CD4-positive, alpha-beta T cell treated with Interleukin-4 for 4 hours (primary cell): ENCODE results near the gene AP3B1.
"Not testable (repeated sequence)": the region's sequence is repeated elsewhere in the genome, so short reads cannot be mapped to it uniquely, and the experiment has no call there.

Experiments used
- DNase-seq: peaks from one replicate; pipeline ENCODE4 v3.0.0-alpha.2; 2020

AP3B1 gene

GRCh38 chr5:78132507-78132906 is 162.0 kb downstream of the AP3B1 start:
- no peak for DNase-seq

DNA sequence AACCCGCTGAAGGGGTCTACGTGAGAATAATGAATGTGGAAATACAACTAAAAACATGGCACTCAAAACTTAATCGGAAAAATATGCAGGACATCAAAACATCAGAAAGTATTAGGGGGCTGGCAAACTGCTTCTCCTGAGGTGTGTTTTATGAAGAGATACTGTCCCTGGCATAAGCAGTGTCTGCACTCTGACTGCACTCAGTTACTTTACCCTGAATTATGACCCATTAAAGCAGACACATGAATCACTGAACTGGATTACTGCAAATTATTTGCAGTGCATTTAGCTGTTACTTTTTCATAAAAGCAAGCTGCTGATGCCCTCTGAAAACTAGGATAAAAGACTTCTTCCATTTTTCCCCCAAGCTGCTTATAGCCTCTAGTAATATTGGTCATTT is 164.9 kb downstream of the AP3B1 start:
- no peak for DNase-seq

- no peak for DNase-seq
Observed at GRCh38 chr5:78127875-78128274, 166.6 kb downstream of the AP3B1 start.

GRCh38 chr5:78126536-78126935 is 168.0 kb downstream of the AP3B1 start:
- DNase-seq, result no peak

DNA sequence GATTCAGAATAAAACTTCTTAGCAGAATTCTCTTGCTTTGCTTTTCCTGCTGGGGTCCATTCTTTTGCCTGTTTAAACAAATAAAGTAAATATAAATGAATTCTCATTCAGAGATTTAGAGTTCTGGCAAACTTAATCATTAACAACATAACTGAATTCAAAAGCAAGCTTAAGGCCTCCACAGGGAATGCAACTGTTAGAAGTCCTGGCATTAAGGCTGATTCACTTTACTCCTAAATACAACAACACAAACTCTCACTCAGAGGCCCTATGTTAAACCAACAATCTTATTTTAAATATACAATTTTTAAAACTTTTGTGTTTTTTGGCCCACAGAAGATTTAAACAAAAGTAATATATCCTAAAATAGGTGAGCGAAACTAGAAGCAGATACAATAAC is 178.3 kb downstream of the AP3B1 start:
- no peak for DNase-seq

DNA sequence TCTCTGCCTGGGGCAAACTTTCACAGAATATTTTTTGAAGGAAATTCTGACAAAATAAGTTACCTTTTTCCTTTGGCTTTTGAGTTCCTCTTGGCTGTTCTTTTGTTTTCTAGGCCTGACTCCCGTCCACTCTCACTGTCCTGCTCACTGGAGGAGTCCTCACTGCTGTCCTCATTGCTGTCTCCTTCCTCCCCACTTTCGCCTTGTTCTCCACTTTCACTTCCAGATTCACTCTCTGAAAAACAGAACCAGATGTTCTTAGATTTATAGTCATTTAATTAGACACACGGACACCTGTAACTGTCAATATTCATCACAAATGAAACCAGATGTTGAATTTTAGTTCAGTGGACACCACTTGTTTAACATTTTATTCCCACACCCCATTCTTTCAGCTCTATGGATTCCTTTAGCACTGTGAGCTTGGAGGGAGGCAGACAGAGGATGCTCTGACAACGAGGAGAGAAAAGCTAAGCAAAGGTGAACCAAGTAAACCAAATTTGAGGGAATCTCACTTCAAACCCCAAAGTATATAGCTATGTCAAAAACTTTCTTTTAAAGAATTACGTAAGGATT is 180.7 kb downstream of the AP3B1 start:
- no peak for DNase-seq

DNA sequence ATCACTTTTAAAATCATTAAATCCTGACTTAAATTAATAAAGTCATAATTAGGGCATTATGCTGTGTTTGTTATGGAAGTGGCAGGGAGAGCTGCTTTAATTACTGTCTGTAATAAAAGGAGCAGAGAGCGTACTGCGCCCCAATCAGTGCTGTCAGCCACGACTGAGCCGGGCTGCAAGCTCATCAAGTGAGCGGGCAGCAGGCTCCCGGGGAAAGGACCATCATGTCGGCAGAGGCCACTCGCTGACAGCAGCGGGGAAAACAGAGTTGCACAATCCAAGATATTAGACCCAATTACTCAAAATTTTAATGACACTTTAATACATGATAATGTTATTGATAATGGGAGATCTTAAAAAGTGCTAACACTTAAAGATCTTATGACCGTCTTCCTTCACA is 181.6 kb downstream of the AP3B1 start:
- no peak for DNase-seq

DNA sequence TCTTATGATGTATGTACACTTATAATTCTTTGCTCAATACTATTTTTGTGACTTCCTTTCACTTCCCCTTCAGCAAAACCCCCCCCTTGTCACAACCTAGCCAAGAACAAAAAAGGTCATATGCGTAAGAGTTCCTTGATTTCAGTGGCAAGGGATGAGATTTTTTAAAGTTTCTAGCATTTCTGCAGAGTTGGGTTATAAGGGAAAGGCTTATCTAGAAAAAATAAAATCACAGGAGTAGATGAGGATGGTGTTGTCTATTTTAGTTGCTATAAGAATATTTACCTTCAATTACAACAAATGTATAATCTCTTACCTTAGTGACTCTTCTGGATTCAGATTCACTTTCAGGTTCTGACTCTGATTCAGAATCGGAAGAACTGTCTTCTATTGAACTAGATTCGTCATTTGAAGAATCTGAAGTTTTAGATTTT is 184.6 kb downstream of the AP3B1 start:
- DNase-seq, result no peak

GRCh38 chr5:78108564-78108963 is 185.9 kb downstream of the AP3B1 start:
- no peak for DNase-seq

- DNase-seq, result no peak
Observed at GRCh38 chr5:78103232-78103918, 191.1 kb downstream of the AP3B1 start.

- DNase-seq, result no peak
Observed at GRCh38 chr5:78102500-78102899, 192.0 kb downstream of the AP3B1 start.

GRCh38 chr5:78095125-78095524 is 199.4 kb downstream of the AP3B1 start:
- DNase-seq, result no peak

DNA sequence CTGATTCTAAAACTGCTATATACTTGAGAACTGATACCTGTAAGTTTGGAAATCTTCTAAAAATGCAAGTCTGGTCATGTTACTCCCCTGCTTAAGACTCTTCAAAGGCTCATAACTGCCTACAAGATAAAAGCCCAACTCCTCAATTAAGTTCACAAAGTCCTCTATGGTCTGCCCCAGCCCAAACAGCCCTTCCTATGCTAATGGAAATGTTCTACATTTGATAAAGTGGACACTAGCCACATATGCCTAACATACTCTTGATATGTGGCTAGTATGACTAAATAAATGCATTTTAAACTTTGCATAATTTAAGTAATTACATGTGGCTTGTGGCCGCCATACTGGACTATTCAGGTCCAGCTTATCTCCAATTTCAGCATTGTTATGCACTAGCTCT is 204.5 kb downstream of the AP3B1 start:
- no peak for DNase-seq

- no peak for DNase-seq
Observed at GRCh38 chr5:78078858-78079257, 215.6 kb downstream of the AP3B1 start.

- no peak for DNase-seq
Observed at GRCh38 chr5:78077369-78078068, 217.0 kb downstream of the AP3B1 start.

GRCh38 chr5:78076351-78076750 is 218.1 kb downstream of the AP3B1 start:
- no peak for DNase-seq

- no peak for DNase-seq
Observed at GRCh38 chr5:78075301-78075700, 219.2 kb downstream of the AP3B1 start.

GRCh38 chr5:78070691-78071090 is 223.8 kb downstream of the AP3B1 start:
- DNase-seq, result not testable (repeated sequence)

GRCh38 chr5:78067581-78067980 is 226.9 kb downstream of the AP3B1 start:
- DNase-seq, result not testable (repeated sequence)

GRCh38 chr5:78066722-78067121 is 227.8 kb downstream of the AP3B1 start:
- not testable (repeated sequence) for DNase-seq

GRCh38 chr5:78065663-78066062 is 228.8 kb downstream of the AP3B1 start:
- DNase-seq, result no peak

DNA sequence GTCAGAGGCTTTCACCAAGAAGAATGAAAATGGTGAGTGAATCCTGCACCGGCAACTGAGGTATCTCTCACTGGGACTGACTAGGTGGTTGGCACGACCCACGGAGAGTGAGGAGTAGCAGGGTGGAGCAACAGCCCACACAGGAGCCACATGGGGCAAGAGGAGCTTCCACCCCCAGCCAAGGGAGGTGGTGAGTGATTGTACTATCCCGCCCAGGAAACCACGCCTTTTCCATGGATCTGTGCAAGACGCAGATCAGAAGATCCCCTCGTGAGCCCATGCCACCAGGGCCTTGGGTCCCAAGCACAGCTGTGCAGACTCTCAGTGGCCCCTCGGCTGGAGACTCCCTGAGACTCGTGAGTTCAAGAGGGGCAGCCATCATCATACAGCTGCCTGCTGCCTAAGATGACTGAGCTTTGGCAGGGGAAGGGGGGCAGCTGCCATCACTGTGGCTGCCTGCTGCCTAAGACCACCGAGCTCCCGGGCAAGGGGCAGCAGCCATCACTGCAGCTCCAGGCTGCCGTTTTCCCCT is 229.5 kb downstream of the AP3B1 start:
- no peak for DNase-seq

- DNase-seq, result no peak
Observed at GRCh38 chr5:78063495-78063894, 231.0 kb downstream of the AP3B1 start.

DNA sequence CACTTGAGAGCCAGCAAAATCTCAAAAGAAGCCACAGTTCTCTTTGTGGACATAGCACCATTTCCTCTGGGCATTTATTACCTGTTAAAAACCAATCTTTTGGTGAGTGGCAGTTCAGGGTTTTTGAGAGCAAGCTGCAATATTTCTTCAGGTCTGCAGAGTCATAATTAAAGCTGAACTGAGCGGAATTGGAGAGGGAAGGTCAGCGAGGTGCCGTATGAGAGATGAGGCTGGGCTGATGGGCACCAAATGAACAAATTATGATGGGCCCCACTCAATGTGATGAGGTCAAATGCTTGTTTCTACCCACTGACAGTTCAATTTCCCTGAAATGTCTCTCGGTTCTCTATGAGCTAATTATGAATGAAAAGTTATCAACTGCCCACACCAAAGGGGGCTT is 231.9 kb downstream of the AP3B1 start:
- no peak for DNase-seq
